GM19099 (cell line): ENCODE data around the gene VTI1A.

Source experiments
- POLR2A ChIP-seq: IDR thresholded peaks from 3 replicates; pipeline ENCODE4 v1.6.1; 2011; ENCODE audit warnings: low read depth; ENCODE audit not compliant: insufficient read length; ENCODE audit errors: extremely low read depth

VTI1A gene

DNA sequence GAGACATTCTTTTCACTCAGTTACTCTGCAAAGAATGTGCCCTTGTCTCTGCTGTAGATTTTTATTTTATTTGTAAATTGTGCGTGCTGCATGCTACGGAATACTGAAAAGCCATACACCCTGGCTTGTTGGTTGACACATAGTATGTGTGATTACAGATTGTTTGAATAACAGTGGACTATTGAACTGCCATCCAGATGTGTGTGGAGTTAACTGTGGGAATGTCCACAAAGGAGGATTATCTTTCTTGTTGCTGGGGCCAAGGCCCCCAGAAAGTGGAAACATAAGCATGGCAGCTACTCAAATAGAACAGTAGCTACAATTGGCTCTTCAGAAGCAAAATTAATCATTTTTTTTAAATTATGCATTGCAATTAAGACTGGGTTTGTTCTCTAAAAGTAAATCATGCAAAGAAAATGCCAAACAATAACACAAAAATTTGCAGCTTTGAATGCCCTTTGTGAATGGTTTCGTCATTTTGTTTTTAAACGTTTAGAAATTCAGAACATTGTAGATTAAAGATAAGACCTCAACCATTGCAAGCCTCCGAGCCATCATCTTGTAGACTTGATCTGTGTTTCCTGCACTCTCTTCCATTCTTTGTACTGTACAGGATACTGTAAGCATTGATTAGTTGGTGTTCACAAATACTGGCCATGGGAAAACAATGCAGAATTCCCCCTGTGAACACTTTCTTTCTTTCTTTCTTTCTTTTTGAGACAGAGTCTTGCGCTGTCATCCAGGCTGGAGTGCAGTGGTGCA is 292.8 kb downstream of the VTI1A start:
- TF ChIP-seq POLR2A: no peak

- no peak for TF ChIP-seq POLR2A
Measured at GRCh38 chr10:112741830-112742402, 294.9 kb downstream of the VTI1A start.

GRCh38 chr10:112744181-112745096 is 297.4 kb downstream of the VTI1A start:
- no peak for TF ChIP-seq POLR2A

DNA sequence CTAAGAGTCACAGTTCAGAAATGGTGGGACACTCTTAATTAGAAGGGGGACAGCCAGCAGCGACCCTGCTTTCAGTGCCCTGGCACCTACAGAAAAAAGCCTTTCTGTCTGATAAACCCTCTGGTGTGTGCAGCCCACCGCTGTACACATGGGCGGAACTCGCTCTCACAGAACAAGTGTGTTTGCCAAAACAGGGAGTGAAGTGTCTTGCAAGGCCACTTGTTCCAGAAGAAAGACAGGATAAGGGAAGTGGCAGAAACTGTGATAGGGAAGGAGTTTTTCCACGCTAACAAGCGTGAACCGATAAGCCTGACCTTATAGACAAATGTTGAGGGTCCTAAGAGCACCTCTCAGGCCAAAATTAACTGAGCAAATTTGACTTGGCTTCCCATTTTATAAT is 299.3 kb downstream of the VTI1A start:
- TF ChIP-seq POLR2A: no peak

- no peak for TF ChIP-seq POLR2A
Measured at GRCh38 chr10:112750427-112751167, 303.6 kb downstream of the VTI1A start.

DNA sequence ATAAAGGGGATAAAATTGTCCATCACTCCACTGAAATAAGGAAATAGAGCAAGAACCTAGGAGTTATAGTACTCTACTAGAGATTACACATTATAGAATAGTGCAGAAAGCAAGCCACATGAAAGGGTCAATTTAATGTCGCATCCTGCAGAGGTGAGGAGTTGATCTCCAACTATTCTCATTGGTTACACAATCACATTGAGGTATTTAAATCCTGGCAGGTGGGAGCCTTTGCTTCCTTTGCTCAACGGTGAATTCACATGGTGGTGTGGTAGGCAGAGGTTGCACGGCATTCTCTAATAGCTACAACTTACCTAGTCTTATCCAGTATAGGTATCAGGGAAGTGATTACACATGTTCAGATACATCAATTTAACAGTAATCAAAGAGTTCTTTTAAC is 304.6 kb downstream of the VTI1A start:
- TF ChIP-seq POLR2A: no peak

DNA sequence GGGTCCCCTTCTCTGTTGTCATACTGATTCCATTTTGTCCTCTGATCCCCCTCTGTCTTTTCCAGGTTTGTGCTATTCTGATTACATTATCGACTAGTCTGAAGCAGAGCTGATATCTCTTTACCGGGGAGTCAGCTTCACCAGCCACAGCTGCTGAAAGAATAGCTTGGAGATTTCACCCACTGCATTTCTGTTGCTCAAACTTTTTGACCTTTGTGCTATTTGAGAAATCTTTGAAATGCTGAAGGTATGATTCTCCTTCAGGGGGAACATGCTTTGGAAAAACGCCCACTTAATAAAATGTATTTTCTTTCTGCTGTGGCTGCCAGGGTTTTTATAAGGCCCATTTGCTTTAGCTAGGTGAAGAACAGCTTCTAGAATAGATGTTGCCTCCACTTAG is 305.3 kb downstream of the VTI1A start:
- TF ChIP-seq POLR2A: no peak

GRCh38 chr10:112753961-112754411 is 307.0 kb downstream of the VTI1A start:
- TF ChIP-seq POLR2A: no peak

GRCh38 chr10:112755446-112756234 is 308.6 kb downstream of the VTI1A start:
- TF ChIP-seq POLR2A: no peak

- no peak for TF ChIP-seq POLR2A
Measured at GRCh38 chr10:112756235-112756527, 309.2 kb downstream of the VTI1A start.

- TF ChIP-seq POLR2A: no peak
Measured at GRCh38 chr10:112758961-112759360, 311.9 kb downstream of the VTI1A start.

DNA sequence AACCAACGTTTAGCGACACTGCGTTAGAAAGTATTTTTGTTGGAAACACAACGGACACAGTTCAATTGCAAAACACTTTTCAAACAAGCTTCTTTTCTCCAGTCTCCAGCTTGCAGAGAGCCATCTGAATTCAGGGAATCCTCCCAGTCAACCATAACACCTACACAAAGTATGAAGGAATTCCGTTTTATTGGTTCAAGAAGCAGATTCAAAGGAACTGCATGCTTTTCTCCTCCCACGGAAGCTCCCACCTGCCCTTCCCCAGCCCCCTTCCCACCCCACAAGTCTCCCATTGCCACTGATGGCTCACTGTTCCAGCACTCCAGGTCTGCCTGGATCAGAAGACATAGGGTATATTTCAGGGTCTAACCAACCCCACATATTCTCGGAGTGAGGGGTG is 312.5 kb downstream of the VTI1A start:
- TF ChIP-seq POLR2A: no peak

GRCh38 chr10:112761256-112761655 is 314.2 kb downstream of the VTI1A start:
- no peak for TF ChIP-seq POLR2A

- no peak for TF ChIP-seq POLR2A
Measured at GRCh38 chr10:112763916-112764520, 317.0 kb downstream of the VTI1A start.
